Measurements from ENCODE around the gene PNPLA4. TPM values are rescaled to one million over a fixed set of nuclear protein-coding genes. Genes with fewer than 3 reads are reported as not detected.

The PNPLA4 gene
- polyA plus RNA-seq (2013, experiment 1 of 2) = 16.9 TPM
- polyA plus RNA-seq (2013, experiment 2 of 2) = 17.7 TPM

GRCh38 chrX:7927259-7928167 lies at the start of gene PNPLA4:
Gene PNPLA4, minus strand, starts transcription at chrX:7927413. Its CDS starts 1,294 bp downstream, at chrX:7926119.
- H3K27ac ChIP-seq (ENCODE audit: low read depth, low read length, severe bottlenecking) = peak within 1 kb of the TSS; percentile 62

GRCh38 chrX:7972586-7972985 lies 45.4 kb upstream of the PNPLA4 start:
- H3K4me3 ChIP-seq (ENCODE audit: extremely low read depth, insufficient read depth, low read length, poor library complexity, severe bottlenecking) = no peak overlapping the region
- WGBS, 2 experiments (ENCODE audit: insufficient coverage in 2 of 2) = 100% methylated on average over 1 of the region's 2 CpGs; no CpG with 5 or more reads in 1 of the 2 experiments
- no peaks in the 10 kb centered on the region for H3K9me3 ChIP-seq (ENCODE audit: control insufficient read depth, low read length)

More at GRCh38 chrX:7927259-7928167, at the start of gene PNPLA4:
- Histone ChIP-seq H3K4me3 (ENCODE audit: extremely low read depth, insufficient read depth, low read length, poor library complexity, severe bottlenecking) (peak within 1 kb of the TSS; percentile 41), H3K9me3 (ENCODE audit: control insufficient read depth, low read length) (no peaks in the 10 kb centered on the region), H3K4me1 (ENCODE audit: control insufficient read depth, insufficient read depth, low read length, poor library complexity, severe bottlenecking) (no peaks in the 10 kb centered on the region), H3K36me3 (ENCODE audit: control insufficient read depth, insufficient read depth, low read length) (no peaks in the 10 kb centered on the region)
- 1 to 2% methylated on average over 19 to 27 of the region's 52 CpGs for WGBS, 2 experiments (ENCODE audit: insufficient coverage in 2 of 2)

GRCh38 chrX:7970428-7970827 lies 43.2 kb upstream of the PNPLA4 start:
- Histone ChIP-seq H3K36me3 (ENCODE audit: control insufficient read depth, insufficient read depth, low read length) (no peaks in the 10 kb centered on the region), H3K4me1 (ENCODE audit: control insufficient read depth, insufficient read depth, low read length, poor library complexity, severe bottlenecking) (peaks cover 3% of the 10 kb centered on the region), H3K9me3 (ENCODE audit: control insufficient read depth, low read length) (no peaks in the 10 kb centered on the region), H3K27ac (ENCODE audit: low read depth, low read length, severe bottlenecking) (no peak overlapping the region), H3K4me3 (ENCODE audit: extremely low read depth, insufficient read depth, low read length, poor library complexity, severe bottlenecking) (no peak overlapping the region)
- no CpG with 5 or more reads among the region's 4 CpGs for WGBS, 2 experiments (ENCODE audit: insufficient coverage in 2 of 2)

More at GRCh38 chrX:7972586-7972985, 45.4 kb upstream of the PNPLA4 start:
- H3K36me3 ChIP-seq (ENCODE audit: control insufficient read depth, insufficient read depth, low read length) = no peaks in the 10 kb centered on the region
- peaks cover 3% of the 10 kb centered on the region for H3K4me1 ChIP-seq (ENCODE audit: control insufficient read depth, insufficient read depth, low read length, poor library complexity, severe bottlenecking)
- no peak overlapping the region for H3K27ac ChIP-seq (ENCODE audit: low read depth, low read length, severe bottlenecking)

- no peaks in the 10 kb centered on the region for H3K4me1 ChIP-seq (ENCODE audit: control insufficient read depth, insufficient read depth, low read length, poor library complexity, severe bottlenecking)
- no peaks in the 10 kb centered on the region for H3K36me3 ChIP-seq (ENCODE audit: control insufficient read depth, insufficient read depth, low read length)
- H3K27ac ChIP-seq (ENCODE audit: low read depth, low read length, severe bottlenecking) = no peak overlapping the region
- H3K9me3 ChIP-seq (ENCODE audit: control insufficient read depth, low read length) = no peaks in the 10 kb centered on the region
- WGBS, 2 experiments (ENCODE audit: insufficient coverage in 2 of 2) = 95 to 100% methylated on average over 3 of the region's 5 CpGs
- no peak overlapping the region for H3K4me3 ChIP-seq (ENCODE audit: extremely low read depth, insufficient read depth, low read length, poor library complexity, severe bottlenecking)
These were observed 38.2 kb upstream of the PNPLA4 start for GRCh38 chrX:7965436-7965835.

- no peaks in the 10 kb centered on the region for H3K4me1 ChIP-seq (ENCODE audit: control insufficient read depth, insufficient read depth, low read length, poor library complexity, severe bottlenecking)
- H3K27ac ChIP-seq (ENCODE audit: low read depth, low read length, severe bottlenecking) = no peak overlapping the region
- no peaks in the 10 kb centered on the region for H3K36me3 ChIP-seq (ENCODE audit: control insufficient read depth, insufficient read depth, low read length)
- no peak overlapping the region for H3K4me3 ChIP-seq (ENCODE audit: extremely low read depth, insufficient read depth, low read length, poor library complexity, severe bottlenecking)
- WGBS, 2 experiments (ENCODE audit: insufficient coverage in 2 of 2) = no CpG with 5 or more reads among the region's 1 CpG
- H3K9me3 ChIP-seq (ENCODE audit: control insufficient read depth, low read length) = no peaks in the 10 kb centered on the region
These were observed 33.0 kb upstream of the PNPLA4 start for GRCh38 chrX:7960246-7960645.

GRCh38 chrX:7953446-7953845 lies 26.2 kb upstream of the PNPLA4 start:
- 80 to 100% methylated on average over 1 of the region's 5 CpGs for WGBS, 2 experiments (ENCODE audit: insufficient coverage in 2 of 2)
- no peaks in the 10 kb centered on the region for H3K36me3 ChIP-seq (ENCODE audit: control insufficient read depth, insufficient read depth, low read length)
- H3K27ac ChIP-seq (ENCODE audit: low read depth, low read length, severe bottlenecking) = no peak overlapping the region
- no peak overlapping the region for H3K4me3 ChIP-seq (ENCODE audit: extremely low read depth, insufficient read depth, low read length, poor library complexity, severe bottlenecking)
- no peaks in the 10 kb centered on the region for H3K4me1 ChIP-seq (ENCODE audit: control insufficient read depth, insufficient read depth, low read length, poor library complexity, severe bottlenecking)
- H3K9me3 ChIP-seq (ENCODE audit: control insufficient read depth, low read length) = no peaks in the 10 kb centered on the region

GRCh38 chrX:7950865-7951264 lies 23.7 kb upstream of the PNPLA4 start:
- H3K4me3 ChIP-seq (ENCODE audit: extremely low read depth, insufficient read depth, low read length, poor library complexity, severe bottlenecking) = no peak overlapping the region
- no CpG with 5 or more reads among the region's 2 CpGs for WGBS, 2 experiments (ENCODE audit: insufficient coverage in 2 of 2)
- no peak overlapping the region for H3K27ac ChIP-seq (ENCODE audit: low read depth, low read length, severe bottlenecking)
- H3K9me3 ChIP-seq (ENCODE audit: control insufficient read depth, low read length) = no peaks in the 10 kb centered on the region
- H3K36me3 ChIP-seq (ENCODE audit: control insufficient read depth, insufficient read depth, low read length) = no peaks in the 10 kb centered on the region
- no peaks in the 10 kb centered on the region for H3K4me1 ChIP-seq (ENCODE audit: control insufficient read depth, insufficient read depth, low read length, poor library complexity, severe bottlenecking)

GRCh38 chrX:7948483-7948882 lies 21.3 kb upstream of the PNPLA4 start:
- H3K36me3 ChIP-seq (ENCODE audit: control insufficient read depth, insufficient read depth, low read length) = no peaks in the 10 kb centered on the region
- H3K9me3 ChIP-seq (ENCODE audit: control insufficient read depth, low read length) = no peaks in the 10 kb centered on the region
- no peak overlapping the region for H3K4me3 ChIP-seq (ENCODE audit: extremely low read depth, insufficient read depth, low read length, poor library complexity, severe bottlenecking)
- 86% methylated on average over 1 of the region's 3 CpGs; no CpG with 5 or more reads in 1 of the 2 experiments for WGBS, 2 experiments (ENCODE audit: insufficient coverage in 2 of 2)
- no peaks in the 10 kb centered on the region for H3K4me1 ChIP-seq (ENCODE audit: control insufficient read depth, insufficient read depth, low read length, poor library complexity, severe bottlenecking)
- H3K27ac ChIP-seq (ENCODE audit: low read depth, low read length, severe bottlenecking) = no peak overlapping the region

GRCh38 chrX:7946960-7947359 lies 19.7 kb upstream of the PNPLA4 start:
- no peaks in the 10 kb centered on the region for H3K9me3 ChIP-seq (ENCODE audit: control insufficient read depth, low read length)

GRCh38 chrX:7943600-7944245 lies 16.5 kb upstream of the PNPLA4 start:
- Histone ChIP-seq H3K4me3 (ENCODE audit: extremely low read depth, insufficient read depth, low read length, poor library complexity, severe bottlenecking) (no peak overlapping the region), H3K4me1 (ENCODE audit: control insufficient read depth, insufficient read depth, low read length, poor library complexity, severe bottlenecking) (no peaks in the 10 kb centered on the region), H3K27ac (ENCODE audit: low read depth, low read length, severe bottlenecking) (no peak overlapping the region), H3K36me3 (ENCODE audit: control insufficient read depth, insufficient read depth, low read length) (no peaks in the 10 kb centered on the region), H3K9me3 (ENCODE audit: control insufficient read depth, low read length) (no peaks in the 10 kb centered on the region)
- WGBS, 2 experiments (ENCODE audit: insufficient coverage in 2 of 2) = no CpG with 5 or more reads among the region's 6 CpGs

More at GRCh38 chrX:7946960-7947359, 19.7 kb upstream of the PNPLA4 start:
- Histone ChIP-seq H3K4me1 (ENCODE audit: control insufficient read depth, insufficient read depth, low read length, poor library complexity, severe bottlenecking) (no peaks in the 10 kb centered on the region), H3K4me3 (ENCODE audit: extremely low read depth, insufficient read depth, low read length, poor library complexity, severe bottlenecking) (no peak overlapping the region), H3K27ac (ENCODE audit: low read depth, low read length, severe bottlenecking) (no peak overlapping the region), H3K36me3 (ENCODE audit: control insufficient read depth, insufficient read depth, low read length) (no peaks in the 10 kb centered on the region)
- no CpG with 5 or more reads among the region's 2 CpGs for WGBS, 2 experiments (ENCODE audit: insufficient coverage in 2 of 2)

Data from mesodermal cell (in vitro differentiated cells).